ENCODE data around the gene KRT37.

Gene KRT37
- total RNA-seq = 0 reads per million in 4 experiments

DNA sequence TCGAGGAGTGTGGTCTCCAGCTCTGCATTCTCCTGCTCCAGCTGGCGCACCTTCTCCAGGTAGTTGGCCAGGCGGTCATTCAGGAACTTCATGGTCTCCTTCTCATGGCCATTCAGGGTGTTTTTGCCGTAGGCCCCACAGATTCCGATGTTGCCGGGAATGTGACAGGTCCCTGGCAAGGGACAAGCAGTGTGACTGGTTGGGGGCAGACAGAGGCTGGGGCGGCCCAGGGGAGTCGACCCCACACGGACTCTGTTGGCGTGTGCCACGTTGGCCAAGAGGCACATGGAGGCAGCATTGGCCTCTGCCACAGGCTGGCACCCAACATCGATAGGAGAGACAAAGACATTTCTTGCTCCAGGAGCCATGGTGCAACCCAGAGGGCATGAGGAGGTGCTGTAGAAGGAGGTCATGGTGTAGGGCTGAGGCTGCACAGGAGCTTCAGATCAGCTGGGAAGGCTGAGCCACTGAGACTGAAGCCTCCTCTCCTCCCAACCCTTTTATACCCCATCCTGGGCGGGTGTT, at the start of gene KRT37:
Gene KRT37, minus strand, starts transcription at position 475 of the 525 bp plus-strand sequence. Its CDS starts 62 bp downstream, at position 413.
- DNase-seq = no peak

DNA sequence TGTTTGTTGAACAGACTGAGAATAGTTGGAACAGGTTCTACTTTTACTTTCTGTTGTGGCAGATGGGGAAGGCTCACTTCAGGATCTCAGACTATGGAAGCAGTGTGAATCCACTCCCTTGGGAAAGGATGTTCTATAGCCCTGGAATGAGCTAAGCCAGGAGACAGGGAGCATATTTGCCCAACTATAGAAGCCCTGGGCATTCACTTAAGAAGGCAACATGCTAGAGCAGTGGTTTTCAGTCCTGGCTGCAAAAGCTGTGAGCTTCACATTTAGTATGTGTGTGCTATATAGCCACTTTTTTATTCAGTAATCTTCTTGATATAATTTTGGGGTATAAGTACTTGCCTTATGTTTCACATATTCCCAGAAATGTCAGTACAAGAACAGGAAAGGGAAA, 44.0 kb upstream of the KRT37 start:
- DNase-seq = no peak

DNA sequence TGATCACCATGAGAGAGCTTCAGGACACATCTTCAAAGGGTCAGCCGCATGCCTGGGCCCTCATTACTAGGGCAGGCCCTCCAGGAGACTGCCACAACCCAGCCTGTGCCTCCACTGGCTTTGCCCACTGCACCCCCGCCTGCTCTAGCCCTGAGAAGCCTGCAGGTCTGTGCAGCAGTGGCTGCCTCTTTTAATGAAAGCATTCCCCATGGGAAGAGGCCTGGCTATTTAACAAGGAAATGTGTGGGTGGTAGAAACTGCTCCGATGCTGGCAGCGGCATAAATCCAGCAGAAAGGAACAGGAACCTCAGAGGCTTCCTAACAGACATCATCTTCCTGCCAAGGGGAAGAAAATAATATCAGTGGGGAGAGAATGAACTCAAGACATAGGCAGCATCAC, 43.2 kb upstream of the KRT37 start:
- no peak for DNase-seq

- no peak for DNase-seq
Measured at GRCh38 chr17:41466988-41467387, 42.6 kb upstream of the KRT37 start, which contains the start of gene KRT32. TSS of gene KRT32 (minus strand) at chr17:41467386. CDS start at chr17:41467325, 61 bp downstream.

GRCh38 chr17:41464682-41465081, 40.3 kb upstream of the KRT37 start:
- DNase-seq = no peak

GRCh38 chr17:41464173-41464572, 39.8 kb upstream of the KRT37 start:
- no peak for DNase-seq

DNA sequence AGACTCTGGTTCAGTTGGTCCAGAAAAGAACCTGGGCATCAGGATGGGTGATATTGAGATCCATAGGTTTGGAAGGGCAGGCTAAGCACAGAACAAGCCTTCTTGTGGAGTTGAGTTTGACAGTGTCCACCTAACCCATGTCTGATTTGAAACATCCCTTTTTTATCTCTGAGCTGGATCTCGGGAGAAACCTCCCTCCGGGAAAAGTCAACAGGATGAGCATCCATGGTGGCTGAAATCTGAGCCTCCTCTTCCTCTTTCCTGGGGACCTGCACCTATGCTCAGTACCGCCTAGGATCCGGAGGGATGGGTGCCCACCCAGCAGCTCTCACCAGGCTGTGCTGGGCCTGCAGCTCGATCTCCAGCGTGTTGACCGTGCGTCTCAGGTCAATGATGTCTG, 39.4 kb upstream of the KRT37 start:
- DNase-seq = no peak

- no peak for DNase-seq
Measured at GRCh38 chr17:41462705-41463104, 38.3 kb upstream of the KRT37 start.

DNA sequence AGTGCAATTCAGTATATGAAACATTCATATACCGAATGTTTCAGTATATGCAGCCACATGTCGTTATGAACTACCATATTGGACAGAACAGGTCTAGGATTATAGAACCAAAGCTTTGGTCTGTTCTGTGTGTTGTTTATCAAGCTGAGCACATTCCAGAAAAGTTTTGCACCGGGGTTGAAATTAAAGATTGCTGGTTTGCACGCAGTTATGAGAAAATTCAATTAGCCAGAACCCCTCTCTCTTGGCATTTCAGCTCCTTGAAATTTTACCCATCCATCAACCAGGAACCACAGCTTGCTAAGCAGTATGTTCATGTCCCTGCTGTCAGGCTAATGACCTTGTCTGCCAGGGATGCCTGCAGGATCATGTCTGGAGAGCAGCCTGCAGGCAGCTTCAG, 33.3 kb upstream of the KRT37 start:
- DNase-seq = no peak

DNA sequence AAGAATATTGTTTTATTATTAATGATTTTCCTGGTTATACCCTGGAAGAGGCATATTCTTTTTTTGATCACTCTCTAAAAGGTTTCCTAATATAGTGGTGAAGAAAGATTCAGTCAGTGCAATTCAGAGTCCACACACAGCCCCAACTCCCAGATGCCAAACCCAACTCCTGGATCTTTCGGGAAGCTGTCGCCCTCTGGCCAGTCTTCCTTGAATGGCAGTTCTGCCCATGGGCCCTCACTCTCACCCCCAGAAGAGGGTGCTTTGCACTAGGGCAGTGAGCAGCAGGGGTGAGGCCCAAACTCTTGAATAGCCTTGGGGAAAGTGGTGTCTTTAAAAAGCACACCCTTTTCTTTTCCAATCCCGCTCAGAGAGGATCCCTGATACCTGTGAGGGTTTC, 31.8 kb upstream of the KRT37 start:
- no peak for DNase-seq

DNA sequence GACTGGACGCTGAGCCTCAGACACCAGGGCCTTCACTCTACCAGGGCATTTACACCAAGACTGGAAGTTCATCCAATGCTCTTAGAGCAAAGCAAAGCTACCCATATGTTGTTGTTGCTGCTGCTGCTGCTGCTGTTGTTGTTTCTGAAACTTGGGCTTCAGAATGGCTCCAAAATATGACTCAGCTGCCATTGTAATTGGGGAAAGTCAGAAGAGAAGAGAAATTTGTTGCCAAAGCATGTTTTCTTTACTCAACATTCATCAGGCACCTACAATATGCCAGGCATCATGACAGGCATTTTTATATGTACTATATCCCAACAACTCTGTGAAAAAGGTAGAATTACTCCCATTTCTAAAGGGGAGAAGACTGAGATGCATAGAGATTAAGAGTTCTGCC, 30.9 kb upstream of the KRT37 start:
- no peak for DNase-seq

DNA sequence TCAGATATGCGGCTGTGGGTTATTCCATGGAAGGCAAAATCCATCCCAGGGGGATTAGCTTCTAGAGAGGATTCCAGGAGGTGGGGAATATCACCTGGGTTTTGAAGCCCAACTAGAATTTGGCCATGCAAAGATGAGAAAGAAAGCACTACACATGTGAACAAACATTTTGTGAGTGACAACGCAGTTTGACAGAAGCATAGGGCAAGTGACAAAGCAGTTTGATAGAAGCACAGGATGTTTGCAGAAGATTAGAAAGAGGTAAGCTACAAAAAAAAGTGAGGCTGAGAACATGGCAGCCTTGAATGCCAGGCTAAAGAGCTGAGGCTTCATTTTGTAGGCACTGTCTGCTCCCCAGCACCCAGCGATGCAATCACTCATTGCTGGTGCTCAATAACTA, 28.7 kb upstream of the KRT37 start:
- no peak for DNase-seq

DNA sequence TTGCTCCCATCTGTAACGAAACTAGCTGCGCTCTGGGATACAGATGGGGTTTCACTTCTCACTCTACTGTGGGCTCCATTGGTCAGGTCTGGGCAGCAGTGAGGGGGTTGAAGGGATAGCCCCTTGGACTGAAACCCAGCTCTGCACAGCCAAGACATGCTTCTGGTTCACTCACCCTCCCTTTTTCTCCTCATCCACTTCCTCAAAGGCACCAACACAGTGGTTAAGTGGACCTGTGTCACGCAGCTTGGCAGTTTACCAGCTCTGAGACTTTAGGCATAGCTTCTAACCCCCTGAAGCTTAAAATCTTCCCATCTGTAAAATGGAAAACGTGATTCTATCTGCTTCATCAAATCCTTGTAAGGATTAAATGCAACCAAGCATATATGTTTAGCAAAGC, 27.9 kb upstream of the KRT37 start:
- DNase-seq = no peak

- no peak for DNase-seq
Measured at GRCh38 chr17:41451154-41451728, 26.9 kb upstream of the KRT37 start.

DNA sequence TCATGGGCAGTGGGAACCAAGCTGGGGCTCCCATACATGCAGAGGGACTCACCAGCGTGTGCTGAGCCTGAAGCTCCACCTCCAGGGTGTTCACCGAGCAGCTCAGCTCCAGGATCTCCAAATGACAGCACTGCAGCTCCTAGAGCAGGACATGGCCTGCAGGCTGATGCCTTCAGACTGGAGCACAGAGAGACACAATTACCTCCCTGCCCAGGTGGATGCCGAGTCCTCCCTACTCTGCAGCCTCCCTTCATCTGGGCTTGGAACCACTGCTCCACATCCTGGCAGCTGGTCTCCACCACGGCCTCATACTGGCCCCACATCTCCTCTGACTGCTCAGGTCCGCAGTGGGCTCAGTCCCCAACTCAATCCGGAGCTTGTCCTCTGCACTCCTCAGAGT, 24.6 kb upstream of the KRT37 start:
- DNase-seq = no peak

DNA sequence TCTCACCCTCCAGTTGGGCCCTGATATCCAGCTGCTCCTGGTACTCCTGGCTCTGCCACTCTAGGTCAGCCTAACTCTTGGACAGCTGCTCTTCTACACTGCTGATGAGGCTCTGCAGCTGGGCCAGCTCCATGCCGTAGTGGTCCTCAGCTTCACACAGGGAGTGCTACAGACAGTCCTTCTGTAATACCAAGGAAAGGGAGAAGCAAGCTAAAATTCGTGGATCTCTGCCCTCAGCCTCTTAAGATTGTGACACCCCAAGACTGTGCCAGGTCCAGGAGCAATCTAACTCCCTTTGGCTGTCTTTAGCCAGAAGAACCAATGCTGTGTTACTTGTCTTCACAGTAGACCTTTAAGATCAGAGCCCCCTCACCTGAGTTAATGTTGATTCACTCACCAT, 24.1 kb upstream of the KRT37 start:
- DNase-seq = no peak

DNA sequence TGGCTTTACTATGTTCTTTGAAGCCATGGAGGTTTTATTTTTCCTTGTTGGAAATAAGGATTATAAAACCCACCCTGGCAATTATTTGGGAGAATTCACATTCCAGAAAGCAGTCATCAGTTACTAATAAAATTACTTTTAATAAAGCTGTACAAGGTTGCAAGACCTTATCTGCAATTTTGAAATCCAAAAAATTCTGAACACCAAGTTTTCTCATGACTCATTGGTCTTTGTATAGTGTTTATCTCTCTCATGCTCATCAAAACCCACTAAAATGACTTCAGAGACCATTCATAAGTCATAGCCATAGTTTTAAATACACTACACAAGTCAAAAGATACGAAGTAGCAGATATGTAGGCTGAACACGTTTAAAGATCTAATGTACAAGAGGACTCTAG, 22.4 kb upstream of the KRT37 start:
- DNase-seq = no peak

DNA sequence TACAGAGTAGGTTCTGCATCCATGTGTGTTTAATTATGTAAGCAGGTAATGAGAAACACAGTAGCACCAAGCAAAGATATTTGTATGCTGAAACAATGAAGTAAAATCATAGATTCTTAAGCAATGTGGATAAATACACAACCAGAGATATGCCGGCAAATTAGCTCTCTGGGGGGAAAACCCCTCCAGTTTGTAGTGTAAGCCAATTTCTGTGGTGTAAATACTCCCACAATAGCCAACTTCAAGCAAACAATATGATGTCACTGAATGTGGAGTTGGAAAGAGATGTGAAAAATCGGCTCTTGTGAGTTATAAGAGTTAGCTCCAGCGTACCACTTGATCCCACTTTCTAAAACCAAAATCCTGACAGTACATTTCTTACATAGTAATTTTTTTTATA, 20.3 kb upstream of the KRT37 start:
- DNase-seq = no peak

GRCh38 chr17:41444186-41444585, 19.8 kb upstream of the KRT37 start:
- DNase-seq = no peak

DNA sequence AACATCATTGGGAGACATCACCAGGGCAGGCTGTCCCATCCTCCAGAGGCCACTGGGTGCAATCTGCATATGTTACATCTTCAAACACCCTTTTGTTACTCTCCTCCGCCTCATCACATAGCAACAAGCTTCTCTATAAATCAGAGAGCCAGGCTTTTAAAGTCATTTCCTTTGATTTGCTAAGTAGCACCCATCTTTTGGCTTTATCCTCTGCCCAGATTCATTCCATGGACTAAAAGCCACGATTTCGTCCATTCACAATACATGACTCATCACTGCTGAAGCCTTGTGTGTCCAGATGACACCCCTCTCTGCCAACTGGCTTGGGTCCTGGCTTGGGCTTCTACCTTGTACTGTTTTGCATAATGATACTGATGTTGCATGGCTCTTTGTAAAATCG, 18.4 kb upstream of the KRT37 start:
- no peak for DNase-seq

DNA sequence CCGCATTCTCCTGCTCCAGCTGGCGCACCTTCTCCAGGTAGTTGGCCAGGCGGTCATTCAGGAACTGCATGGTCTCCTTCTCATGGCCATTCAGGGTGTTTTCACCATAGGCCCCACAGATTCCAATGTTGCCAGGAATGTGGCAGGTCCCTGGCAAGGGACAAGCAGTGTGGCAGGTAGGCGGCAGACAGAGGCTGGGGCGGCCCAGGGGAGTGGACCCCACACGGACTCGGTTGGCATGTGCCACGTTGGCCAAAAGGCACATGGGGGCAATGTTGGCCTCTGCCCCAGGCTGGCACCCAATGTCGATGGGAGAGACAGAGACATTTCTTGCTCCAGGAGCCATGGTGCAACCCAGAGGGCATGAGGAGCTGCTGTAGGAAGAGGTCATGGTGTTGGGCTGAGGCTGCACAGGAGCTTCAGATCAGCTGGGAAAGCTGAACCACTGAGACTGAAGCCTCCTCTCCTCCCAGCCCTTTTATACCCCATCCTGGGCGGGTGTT, 16.2 kb upstream of the KRT37 start, which contains the start of gene KRT38:
Gene KRT38, minus strand, starts transcription at position 453 of the 503 bp plus-strand sequence. Its CDS starts 62 bp downstream, at position 391.
- no peak for DNase-seq

- no peak for DNase-seq
Measured at GRCh38 chr17:41439375-41439774, 15.0 kb upstream of the KRT37 start.

DNA sequence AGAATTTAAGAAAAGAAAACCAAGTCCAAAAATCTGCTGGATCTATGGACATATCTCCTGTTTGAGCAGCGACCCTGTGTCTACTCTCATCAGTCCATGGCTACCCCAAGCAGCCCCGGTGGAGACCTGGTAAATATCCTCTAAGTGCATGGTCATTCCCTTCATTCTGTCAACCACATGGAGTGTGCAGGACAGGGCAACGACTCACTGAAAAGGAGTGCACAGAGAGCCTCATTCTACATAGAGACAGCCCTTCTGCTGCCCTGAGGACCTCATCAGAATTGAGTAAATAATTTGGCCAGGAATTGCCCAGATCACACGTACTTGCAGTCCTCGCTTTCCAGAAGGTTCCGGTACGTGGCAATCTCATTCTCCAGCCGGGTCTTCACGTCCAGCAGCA, 13.4 kb upstream of the KRT37 start:
- no peak for DNase-seq

DNA sequence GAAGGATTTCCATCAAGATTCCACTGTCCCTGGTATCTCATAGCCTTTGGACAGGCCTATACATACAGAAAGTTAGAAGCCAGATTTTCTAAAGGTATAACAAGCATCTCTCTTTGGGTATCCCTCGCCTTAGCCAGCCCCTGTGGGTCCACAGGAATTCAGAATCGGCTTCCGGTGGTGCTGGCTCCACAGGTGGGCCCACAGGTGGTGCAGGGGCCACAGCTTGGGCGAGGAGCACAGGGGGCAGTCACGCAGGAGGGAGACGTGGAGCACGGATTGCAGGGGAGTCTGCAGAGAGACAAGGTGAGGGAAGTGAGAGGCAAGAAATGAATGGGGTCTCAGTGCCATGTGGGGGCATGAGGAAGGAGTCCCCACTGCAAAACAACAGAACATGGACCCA, 12.9 kb upstream of the KRT37 start:
- DNase-seq = no peak

DNA sequence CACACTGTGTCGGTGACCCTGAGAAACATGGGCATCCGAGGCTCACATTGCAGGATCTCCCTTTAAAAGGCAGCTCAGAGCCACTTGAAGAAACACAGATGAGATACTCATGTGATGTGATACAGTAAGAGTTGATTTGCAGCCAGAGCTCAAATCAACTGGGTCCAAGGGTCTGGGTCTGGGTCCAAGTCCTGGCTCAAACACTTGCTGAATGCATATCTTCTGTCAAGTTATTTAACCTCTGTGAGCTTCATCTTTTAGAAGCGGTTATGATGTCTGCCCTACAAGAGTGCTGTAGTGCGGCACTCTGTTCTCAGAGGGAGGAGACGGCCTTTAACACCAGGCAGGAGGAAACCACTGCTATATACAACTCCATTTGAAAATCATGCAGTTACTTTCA, 10.0 kb upstream of the KRT37 start:
- no peak for DNase-seq
